ENCODE results near the gene GLCE. TPM values are rescaled to one million over a fixed set of nuclear protein-coding genes. Genes with fewer than 3 reads are reported as not detected.

Gene GLCE
- total and polyA plus RNA-seq, 10 of the 15 experiments (the other 5 are each of a cell fraction or from before 2014, with no cell fraction given) = 2.1 to 11.9 (median 2.9) TPM

GRCh38 chr15:69153046-69153445 lies 7.4 kb upstream of the GLCE start:
- SMC1A ChIA-PET (ENCODE audit: uncharacterized antibody, unreplicated experiment) = no interaction called here
- Histone ChIP-seq H3K27me3 (replicated peaks in 1 of 2; ENCODE audit: control insufficient read depth in 2 of 2, insufficient read depth in 2 of 2, low read length in 1 of 2) (peaks cover 0 to 8% of the 10 kb centered on the region in 2 experiments; a peak in 2 of 4 replicates), H2AFZ (ENCODE audit: control insufficient read depth, low read depth, low read length) (no peak overlapping the region), H3K36me3 (ENCODE audit: control insufficient read depth in 2 of 2, insufficient read depth in 2 of 2, low read length in 1 of 2) (no peaks in the 10 kb centered on the region), H3K27ac (ENCODE audit: control insufficient read depth, insufficient read depth) (no peak overlapping the region), H3K79me2 (ENCODE audit: control insufficient read depth, insufficient read depth, low read length) (no peaks in the 10 kb centered on the region), H4K20me1 (ENCODE audit: control insufficient read depth, insufficient read depth) (no peaks in the 10 kb centered on the region), H3K4me3 (no peak overlapping the region), H3K4me2 (ENCODE audit: control insufficient read depth, insufficient read depth) (no peak overlapping the region), H3K9me3 (replicated peaks; ENCODE audit: control insufficient read depth, insufficient read depth, low read length) (no peaks in the 10 kb centered on the region), H3K9ac (ENCODE audit: control insufficient read depth, insufficient read depth, low read length) (no peak overlapping the region), H3K4me1 (ENCODE audit: control insufficient read depth, insufficient read depth, low read length) (no peaks in the 10 kb centered on the region)
- in situ Hi-C loops (cut with MboI) = no loop called here
- no TSS peak for BruUV-seq (replicated peaks)
- POLR2A ChIA-PET = no interaction called here
- CTCF ChIA-PET = no interaction called here
- no peak for ATAC-seq
- RAD21 ChIA-PET (ENCODE audit: unreplicated experiment) = no interaction called here
- FAIRE-seq = no peak
- WGBS (ENCODE audit: insufficient coverage, insufficient replicate concordance, low lambda C conversion rate, missing lambda C conversion rate) = 79% methylated on average over 2 of the region's 2 CpGs
- intact Hi-C loops (cut with micrococcal nuclease; ENCODE audit: unreplicated experiment) = no loop called here
- DNase-seq (ENCODE audit: low read depth, low spot score) = no peak
- no peak for TF ChIP-seq TCF7 (IDR thresholded peaks at IDR 0.05; ENCODE audit: borderline replicate concordance)
- no peak for TF ChIP-seq NFIC (IDR thresholded peaks at IDR 0.05; ENCODE audit: low read depth, low read length)
- TF ChIP-seq NBN (IDR thresholded peaks at IDR 0.05) = no peak
- TF ChIP-seq CREM (IDR thresholded peaks at IDR 0.05; ENCODE audit: low read depth) = no peak
- no peak for TF ChIP-seq BACH1 (IDR thresholded peaks at IDR 0.05; ENCODE audit: borderline replicate concordance)
- TF ChIP-seq PRDM15 (CRISPR knock-in tag; IDR thresholded peaks at IDR 0.05) = no peak
- no peak for TF ChIP-seq POLR2A (IDR thresholded peaks at IDR 0.05; ENCODE audit: low read depth, low read length)
- TF ChIP-seq SREBF1 (IDR thresholded peaks at IDR 0.05; ENCODE audit: low read length) = no peak
- TF ChIP-seq KDM1A (IDR thresholded peaks at IDR 0.05; ENCODE audit: borderline replicate concordance) = no peak
- no peak for TF ChIP-seq PAX5 (IDR thresholded peaks at IDR 0.05; ENCODE audit: borderline replicate concordance, low read depth, low read length)
- TF ChIP-seq RBBP5 (conservative IDR thresholded peaks at IDR 0.05) = no peak
- no peak for TF ChIP-seq NKRF (conservative IDR thresholded peaks at IDR 0.05)
- TF ChIP-seq HDAC6 (IDR thresholded peaks at IDR 0.05; ENCODE audit: unreplicated experiment) = no peak
- no peak for TF ChIP-seq CBFB (IDR thresholded peaks at IDR 0.05; ENCODE audit: low read depth)
- TF ChIP-seq HSF1 (IDR thresholded peaks at IDR 0.05; ENCODE audit: low read depth, low read length) = no peak
- no peak for TF ChIP-seq POLR2AphosphoS5 (IDR thresholded peaks at IDR 0.05; ENCODE audit: low read length)
- no peak for TF ChIP-seq NR2C2 (IDR thresholded peaks at IDR 0.05; ENCODE audit: borderline replicate concordance, control insufficient read depth, insufficient read length, low read depth)
- no peak for TF ChIP-seq CHD2 (IDR thresholded peaks at IDR 0.05; ENCODE audit: borderline replicate concordance, low read depth, low read length)

All from GM12878 (cell line).